Stimulated activated CD4-positive, alpha-beta T cell treated with anti-CD3 and anti-CD28 coated beads, Interleukin-12 subunit alpha, Interleukin-12 subunit beta, amount 100 ng/mL, for 24 hours (primary cell): ENCODE results near the gene RAB8B.

Experiments used
- DNase-seq, 2 experiments: peaks; one replicate each; pipeline ENCODE4 v3.0.0-alpha.2; 2020; ENCODE audit warnings: low read depth in 2 of 2

RAB8B gene

GRCh38 chr15:63313825-63314224 lies 124.4 kb downstream of the RAB8B start:
- DNase-seq, result no peak

DNA sequence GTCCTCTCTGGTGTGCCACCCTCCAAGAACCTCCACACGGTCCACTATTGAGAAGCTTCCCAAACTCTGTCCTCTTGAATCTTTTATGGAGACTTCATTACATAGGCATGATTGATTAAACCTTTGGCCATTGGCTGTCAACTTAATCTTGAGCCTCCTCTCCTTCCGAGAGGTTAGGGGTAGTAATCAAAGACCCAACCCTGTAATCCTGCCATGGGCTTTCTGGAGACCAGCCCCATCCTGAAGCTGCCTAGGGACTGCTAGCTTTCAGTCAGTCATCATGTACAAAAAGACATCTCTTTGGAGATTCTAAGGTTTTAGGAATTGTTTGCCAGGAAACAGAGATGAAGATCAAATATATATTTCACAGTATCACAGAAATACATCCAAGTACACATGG lies 125.0 kb downstream of the RAB8B start:
- DNase-seq, result no peak
